GM19025 (cell line): ENCODE data around the gene PPARG.
A peak's percentile ranks its signal among the peaks of the same experiment; 100 is the strongest.
"Not testable (repeated sequence)": the region's sequence is repeated elsewhere in the genome, so short reads cannot be mapped to it uniquely, and the experiment has no call there.

Source experiments
- ATAC-seq: cut with Tn5 transposase; IDR thresholded peaks from one replicate; pipeline ENCODE4 v1.9.1; 2021; ENCODE audit warnings: mild to moderate bottlenecking, low read depth, moderate library complexity; ENCODE audit not compliant: unreplicated experiment

PPARG gene

DNA sequence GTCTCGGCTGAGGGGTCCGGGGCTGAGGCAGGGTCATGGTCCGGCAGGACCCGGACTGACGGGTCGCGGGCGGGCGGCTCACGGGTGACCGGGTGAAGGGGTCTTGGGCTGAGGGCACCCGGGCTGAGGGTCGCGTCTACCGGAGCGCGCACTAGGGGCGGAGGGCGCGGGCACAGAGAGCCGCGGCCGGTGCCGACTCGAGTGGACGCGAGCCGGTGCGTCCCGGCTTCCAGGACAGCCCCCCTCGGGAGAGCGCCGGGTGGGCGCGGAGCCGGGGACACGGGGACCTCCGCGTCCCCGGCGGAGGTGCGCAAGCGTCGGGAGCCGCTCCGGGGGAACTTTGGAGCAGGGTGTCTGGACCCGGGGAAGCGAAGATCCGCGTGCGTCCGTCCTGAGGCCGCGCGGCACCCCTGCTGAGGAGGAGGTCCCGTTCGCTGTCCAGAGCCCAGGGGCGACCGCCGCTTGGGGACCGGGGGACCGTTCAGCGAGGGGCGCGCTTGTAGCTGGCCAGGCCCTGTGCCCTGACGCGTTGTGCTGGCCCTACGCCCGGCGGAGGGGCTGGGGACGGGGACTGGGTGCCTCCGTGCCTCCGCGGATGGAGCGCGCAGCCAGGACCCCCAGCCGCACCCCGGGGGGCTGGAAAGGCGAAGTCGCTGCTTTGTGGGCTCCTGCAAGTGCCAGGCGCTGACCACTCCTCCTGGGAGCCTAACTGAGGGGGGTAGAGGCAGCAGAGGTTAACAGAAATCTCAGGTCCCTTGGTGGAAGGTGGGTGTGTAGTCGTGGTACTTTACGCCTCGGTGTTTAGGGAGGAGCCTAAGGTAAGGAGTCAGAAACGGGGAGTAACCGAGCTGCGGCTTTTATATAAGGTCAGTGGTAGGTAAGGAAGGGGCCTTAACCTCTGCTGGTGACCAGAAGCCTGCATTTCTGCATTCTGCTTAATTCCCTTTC lies at the start of gene PPARG:
PPARG (plus strand) TSS at position 889 of the 948 bp plus-strand sequence. CDS start 90,642 bp downstream, outside the sequence.
- no peak for ATAC-seq

DNA sequence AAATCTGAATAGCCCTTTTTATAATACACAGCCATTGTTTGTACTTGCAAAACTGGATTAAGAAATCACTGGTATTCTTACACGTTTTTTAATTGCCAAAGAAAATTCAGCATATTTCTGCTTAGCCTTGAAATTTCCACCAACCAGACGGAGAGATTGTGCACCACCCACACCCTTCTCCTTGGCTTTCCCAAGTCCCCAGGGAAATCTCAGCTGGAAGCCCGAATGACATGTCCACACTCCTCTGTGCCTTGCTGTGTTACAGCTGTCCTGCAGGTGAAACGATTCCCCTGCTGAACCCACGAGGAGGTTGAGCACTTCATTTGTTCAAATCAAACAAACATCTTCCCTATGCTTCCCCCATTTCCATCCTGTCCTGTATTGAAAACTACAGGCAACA lies 49.6 kb upstream of the PPARG start:
- ATAC-seq, result no peak

- no peak for ATAC-seq
Observed at GRCh38 chr3:12242772-12243171, 46.1 kb upstream of the PPARG start.

GRCh38 chr3:12246497-12247163 lies 42.2 kb upstream of the PPARG start:
- no peak for ATAC-seq

DNA sequence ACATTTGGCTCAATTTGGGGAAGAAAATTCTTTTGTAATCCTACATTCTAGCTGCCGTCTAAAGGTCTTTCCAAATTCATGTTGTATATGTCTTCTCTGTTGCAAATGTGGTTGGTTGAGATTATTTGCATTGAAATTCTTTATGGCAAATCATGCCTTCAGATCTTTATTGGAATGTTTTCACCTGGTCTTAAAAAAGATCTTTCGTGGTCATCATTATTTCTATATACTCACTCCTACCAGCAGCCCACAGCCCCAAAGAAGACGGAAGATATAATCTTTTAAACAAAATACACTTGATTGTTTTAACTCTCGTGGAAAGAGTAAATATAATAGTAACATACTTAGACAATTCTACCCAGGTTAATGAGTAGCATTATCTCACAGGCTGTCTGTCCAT lies 41.5 kb upstream of the PPARG start:
- no peak for ATAC-seq

- no peak for ATAC-seq
Observed at GRCh38 chr3:12249519-12249918, 39.4 kb upstream of the PPARG start.

DNA sequence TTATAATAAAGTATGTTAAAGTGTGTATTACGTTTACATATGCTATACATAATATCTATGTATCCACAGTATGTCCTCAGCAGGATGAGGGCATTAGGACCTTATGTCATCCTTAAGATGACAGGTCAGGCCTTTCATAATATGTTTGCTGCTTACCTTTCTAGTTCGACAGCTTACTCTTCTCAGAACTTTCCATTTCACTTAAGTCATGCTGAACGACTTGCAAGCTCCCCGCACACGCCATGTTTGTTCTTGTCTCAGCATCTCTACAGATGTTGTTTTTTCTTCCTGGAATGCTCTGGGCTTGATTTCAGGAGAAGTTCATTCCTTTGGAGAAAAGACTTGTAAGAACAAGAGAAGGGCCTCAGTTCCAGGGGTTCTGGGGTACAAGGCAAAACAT lies 36.0 kb upstream of the PPARG start:
- no peak for ATAC-seq

DNA sequence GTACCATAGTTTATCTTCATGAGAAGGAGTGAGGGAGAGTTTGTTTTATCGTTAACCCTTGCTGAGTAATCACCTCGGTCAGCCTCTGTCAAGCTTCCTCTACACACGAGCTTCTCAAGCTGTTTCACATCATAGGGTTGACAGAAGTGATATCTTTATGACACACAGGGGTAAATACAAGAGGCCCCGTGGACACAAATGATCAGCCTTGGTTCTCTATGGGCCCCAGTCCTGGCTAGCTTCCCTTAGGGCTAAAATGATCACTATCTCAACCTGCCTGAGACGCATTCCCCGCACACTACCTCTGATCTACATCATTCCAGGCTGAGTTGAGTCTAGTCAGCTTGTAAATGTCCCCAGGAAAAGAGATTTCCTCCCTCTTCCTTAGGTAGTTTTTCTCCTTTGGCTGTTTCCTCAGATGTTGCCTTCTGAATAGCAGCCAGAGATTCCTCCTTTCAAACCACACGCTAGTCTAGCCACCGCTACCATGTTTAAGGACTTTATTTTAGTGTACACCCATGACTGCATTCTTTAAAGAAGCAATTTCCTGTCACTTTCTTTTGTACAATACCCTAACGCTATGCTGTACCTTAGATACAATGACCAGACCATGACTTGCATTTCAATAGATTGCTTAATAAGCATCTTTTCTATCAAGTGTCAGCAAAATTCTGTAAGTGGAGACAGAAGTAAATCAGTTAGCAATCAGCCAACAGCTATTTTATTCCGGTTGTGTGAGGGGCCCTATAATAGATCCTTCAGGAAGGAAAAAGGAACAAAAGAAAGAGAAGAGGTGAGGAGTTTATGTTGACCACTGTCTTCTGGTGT lies 35.1 kb upstream of the PPARG start:
- ATAC-seq, result no peak

DNA sequence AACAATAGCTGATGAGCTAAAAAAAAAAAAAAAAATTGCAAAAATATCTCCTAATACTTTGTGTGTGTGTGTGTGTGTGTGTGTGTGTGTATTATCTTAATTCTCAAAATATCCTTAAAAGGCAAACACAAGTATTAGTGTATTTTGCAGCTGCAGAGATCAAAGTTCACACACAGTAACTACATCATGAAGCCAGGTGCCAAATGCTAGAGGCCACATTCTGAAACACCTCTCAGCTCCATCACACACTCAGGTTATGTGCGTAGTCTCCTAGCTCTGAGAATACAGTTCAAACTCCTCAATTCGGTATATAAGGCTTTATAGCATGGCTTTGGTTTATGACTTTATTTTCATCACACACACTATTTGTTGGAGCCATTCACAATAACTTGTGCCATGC lies 33.5 kb upstream of the PPARG start:
- no peak for ATAC-seq

DNA sequence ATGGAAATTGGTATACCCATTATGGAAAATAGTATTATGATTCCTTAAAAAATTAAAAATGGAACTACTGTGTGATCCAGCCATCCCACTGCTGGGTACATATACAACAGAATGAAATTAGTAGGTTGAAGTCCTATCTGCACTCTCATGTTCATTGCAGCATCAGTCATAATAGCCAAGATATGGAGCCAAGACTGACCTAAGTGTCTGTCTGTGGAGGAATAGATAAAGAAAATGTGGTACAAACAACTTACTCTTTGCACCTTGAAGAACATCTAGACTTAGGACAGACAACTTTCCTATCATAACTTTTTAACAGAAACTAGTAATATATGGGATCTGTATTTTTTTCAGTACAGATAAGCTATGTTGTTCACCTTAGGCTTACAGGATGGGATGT lies 30.0 kb upstream of the PPARG start:
- no peak for ATAC-seq

GRCh38 chr3:12262173-12262572 lies 26.7 kb upstream of the PPARG start:
- not testable (repeated sequence) for ATAC-seq

- no peak for ATAC-seq
Observed at GRCh38 chr3:12265508-12265907, 23.4 kb upstream of the PPARG start.

GRCh38 chr3:12266038-12266437 lies 22.8 kb upstream of the PPARG start:
- ATAC-seq, result no peak

DNA sequence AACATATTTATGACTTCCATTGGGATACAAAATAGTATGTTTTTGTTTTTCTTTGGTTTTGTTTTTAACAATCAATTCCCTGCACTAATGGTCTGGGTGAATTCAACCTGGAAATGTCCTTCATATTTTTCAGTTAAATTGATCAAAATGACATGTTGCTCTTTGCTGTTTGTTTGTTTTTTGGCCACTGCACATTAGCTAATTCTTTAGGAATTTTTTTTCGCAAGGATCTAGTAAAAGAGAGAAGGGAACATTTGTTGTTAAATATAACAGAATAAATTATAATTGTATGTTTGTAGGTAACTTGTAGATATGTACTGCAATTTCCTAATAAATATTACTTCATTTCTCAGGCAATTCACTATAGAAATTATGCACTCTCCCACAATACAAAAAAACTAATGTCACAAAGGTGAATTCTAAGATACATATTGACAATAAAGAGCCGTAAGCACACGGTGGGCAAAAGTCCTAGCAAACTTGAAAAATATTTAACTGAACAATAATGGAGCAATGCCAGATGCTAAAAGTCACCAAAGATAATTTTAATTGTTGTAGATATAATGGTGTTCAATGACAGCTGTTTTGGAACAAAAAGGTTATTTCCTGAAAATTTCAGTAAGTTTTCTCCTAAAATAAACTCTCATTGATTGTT lies 21.4 kb upstream of the PPARG start:
- ATAC-seq, result no peak

DNA sequence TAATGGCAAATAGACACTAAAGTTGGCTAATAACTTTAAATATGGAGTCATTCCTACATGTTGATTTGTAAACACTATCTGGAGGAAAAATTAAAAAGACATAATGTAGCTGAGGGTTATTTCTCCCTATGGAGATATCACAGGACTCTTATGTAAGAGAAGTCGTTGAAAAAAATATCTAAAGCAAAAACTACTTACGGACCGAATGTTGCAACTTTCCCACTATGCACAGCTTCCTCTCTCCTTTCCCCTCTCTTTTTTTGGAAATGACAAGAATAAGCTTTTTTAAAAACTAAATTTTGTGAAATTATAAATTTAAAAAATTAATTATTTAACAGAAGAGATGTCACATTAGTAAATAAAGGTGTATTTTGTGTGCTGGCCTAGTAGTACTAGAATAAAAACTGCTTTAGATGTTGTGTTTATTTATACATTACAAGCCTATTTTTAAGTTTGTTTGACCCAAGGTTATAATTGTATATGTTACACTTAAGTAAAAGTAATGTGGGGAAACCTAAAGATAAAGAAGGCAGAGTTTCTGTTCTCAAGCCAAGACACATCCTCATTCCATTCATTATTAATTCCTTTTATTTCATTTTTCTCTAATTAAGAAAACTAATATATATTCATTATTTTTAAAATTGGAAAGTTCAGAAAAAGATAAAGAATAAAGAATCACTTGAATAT lies 20.7 kb upstream of the PPARG start:
- no peak for ATAC-seq

DNA sequence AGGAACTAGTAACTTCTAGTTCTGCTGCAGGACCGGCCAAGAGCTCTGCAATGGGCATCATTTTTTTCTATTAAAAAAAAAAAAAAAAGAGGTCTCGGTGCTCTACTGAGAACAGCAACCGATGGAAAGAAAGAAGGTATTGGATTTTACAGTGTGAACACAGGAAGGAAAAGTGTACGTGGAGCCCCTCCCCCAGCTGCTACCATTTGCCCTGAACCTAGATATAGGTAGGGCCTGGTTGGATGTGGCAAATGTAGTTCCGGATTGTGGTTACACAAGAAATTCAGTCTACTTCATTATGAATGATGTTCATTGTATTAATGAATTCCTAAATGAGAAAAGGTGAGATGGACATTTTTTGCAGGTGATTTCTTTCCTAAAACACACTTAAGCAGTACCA lies 17.9 kb upstream of the PPARG start:
- no peak for ATAC-seq

DNA sequence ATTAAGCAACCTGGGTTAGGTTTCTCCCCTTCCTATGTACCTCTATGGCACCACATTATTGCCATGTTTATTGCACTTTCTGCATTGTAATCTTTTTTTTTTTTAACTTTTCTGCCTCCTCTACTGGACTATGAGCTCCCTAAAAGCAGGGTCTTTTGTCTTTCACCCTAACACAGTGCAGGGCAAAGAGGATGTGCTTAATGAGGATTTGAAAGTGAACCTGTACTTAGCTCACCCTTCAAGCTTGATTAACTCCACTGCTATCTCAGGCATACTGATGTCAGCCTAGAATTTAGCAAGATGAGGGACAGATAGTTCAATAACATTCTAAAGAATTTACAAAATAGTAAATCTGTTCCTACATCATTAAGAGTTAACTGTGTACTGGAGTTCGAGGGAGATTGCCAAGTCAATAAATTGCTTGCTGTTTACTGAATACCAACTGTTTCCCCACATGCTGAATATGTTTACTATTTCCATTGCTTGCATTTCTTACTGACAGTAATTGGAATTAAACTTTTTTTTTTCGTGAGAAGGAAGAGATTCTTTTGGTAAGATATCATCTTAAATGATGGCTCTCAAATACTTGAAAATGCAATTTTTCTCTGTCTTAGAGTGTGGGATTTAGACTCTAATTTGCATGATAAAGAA lies 15.7 kb upstream of the PPARG start:
- peak; percentile 72 for ATAC-seq

DNA sequence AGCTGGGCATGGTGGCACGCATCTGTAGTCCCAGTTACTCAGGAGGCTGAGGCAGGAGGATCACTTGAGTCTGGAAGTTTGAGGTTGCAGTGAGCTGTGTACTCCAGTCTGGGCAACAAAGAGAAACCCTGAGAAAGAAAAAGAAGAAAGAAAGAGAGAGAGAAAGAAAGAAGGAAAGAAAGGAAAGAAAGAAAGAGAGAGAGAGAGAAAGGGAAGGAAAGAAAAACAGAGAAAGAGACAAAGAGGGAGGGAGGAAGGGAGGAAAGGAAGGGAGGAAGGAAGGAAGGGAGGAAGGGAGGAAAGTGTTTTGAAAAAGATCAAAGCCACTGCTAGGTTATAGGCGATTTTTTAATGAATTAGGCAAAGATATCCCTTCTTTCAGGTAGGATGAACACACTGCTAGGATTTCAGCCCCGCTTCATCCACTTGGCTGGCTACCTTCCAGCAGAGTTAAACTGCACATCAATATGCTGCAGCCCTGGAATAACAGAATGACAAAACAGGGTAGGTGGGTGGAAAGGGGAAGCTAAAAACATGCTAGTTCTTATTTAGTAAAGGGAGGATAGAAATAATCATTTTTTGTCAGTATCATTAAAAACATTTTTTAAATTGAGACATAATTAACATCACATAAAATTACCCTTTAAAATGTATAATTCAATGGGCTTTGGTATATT lies 12.8 kb upstream of the PPARG start:
- no peak for ATAC-seq

DNA sequence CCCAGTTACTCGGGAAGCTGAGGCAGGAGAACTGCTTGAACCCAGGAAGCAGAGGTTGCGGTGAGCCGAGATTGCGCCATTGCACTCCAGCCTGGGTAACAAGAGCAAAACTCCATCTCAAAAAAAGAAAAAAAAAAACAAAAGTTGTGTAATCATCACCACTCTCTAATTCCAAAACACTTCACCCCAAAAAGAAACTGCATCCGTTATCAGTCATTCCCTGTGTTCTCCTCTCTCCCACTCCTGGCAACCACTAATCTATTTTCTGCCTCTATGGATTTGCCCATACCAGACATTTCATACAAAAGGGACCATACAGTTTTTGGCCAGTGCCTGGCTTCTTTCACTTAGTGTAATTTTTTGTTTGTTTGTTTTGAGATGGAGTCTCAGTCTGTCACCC lies 12.0 kb upstream of the PPARG start:
- not testable (repeated sequence) for ATAC-seq
